Endothelial cell of umbilical vein (primary cell): ENCODE measurements around the gene MNAT1. TPM values are rescaled to one million over a fixed set of nuclear protein-coding genes. Genes with fewer than 3 reads are reported as not detected.

Source experiments
- BruUV-seq: library from RNA; stranded (reverse); fragments of 400-500 nt; replicated peaks from 2 replicates; lab custom pipeline; 2021; lab: Mats Ljungman, UMichigan
- CTCF ChIA-PET: fragments of 300-600, 350-600 bp; sonication (Branson Sonifier 250); formaldehyde crosslinking; loops from one replicate; lab custom pipeline; 2021; ENCODE audit warnings: antibody characterized with exemption, inconsistent platforms; lab: Charles Lee
- POLR2A ChIA-PET: fragments of 300-600, 350-600 bp; sonication (Branson Sonifier 250); formaldehyde crosslinking; loops from one replicate; lab custom pipeline; 2021; ENCODE audit warnings: antibody characterized with exemption, inconsistent platforms; lab: Charles Lee
- DNase-seq: peaks from one replicate; pipeline ENCODE4 v3.0.0-alpha.2; 2011; ENCODE audit warnings: low read depth, low spot score
- FAIRE-seq: peaks from 2 replicates; lab custom pipeline; 2011; peaks lifted over from hg19 to GRCh38; lab: Jason Lieb, UNC
- H2AFZ ChIP-seq: 2 replicates; pipeline ENCODE4 v1.6.0; 2012; ENCODE audit warnings: low read depth, low read length, control low read depth, inconsistent platforms
- H3K27ac ChIP-seq: 2 replicates; pipeline ENCODE4 v1.5.1; 2011; ENCODE audit warnings: low read depth, mild to moderate bottlenecking, control low read depth, low read length, moderate library complexity; ENCODE audit not compliant: insufficient read depth
- H3K27me3 ChIP-seq, 2 experiments: 2 replicates each; pipeline versions ENCODE4 v1.6.0 to v1.6.1; 2011; ENCODE audit warnings: low read length in 2 of 2, mixed read lengths in 1 of 2; ENCODE audit not compliant: control insufficient read depth in 2 of 2, insufficient read depth in 2 of 2
- H3K36me3 ChIP-seq, 2 experiments: 2 replicates in 1 of 2; 3 replicates in 1 of 2; pipeline ENCODE4 v1.5.1; 2011; ENCODE audit warnings: low read length in 2 of 2, mild to moderate bottlenecking in 1 of 2, moderate library complexity in 1 of 2; ENCODE audit not compliant: control insufficient read depth in 2 of 2, insufficient read depth in 2 of 2; ENCODE audit errors: extremely low read depth in 1 of 2
- H3K4me1 ChIP-seq: 3 replicates; pipeline ENCODE4 v1.5.1; 2011; ENCODE audit warnings: mild to moderate bottlenecking, low read length; ENCODE audit not compliant: control insufficient read depth, insufficient read depth; ENCODE audit errors: extremely low read depth
- H3K4me2 ChIP-seq: 2 replicates; pipeline ENCODE4 v1.6.1; 2011; ENCODE audit warnings: low read length, control low read depth, mixed read lengths; ENCODE audit not compliant: insufficient read depth
- H3K4me3 ChIP-seq, 3 experiments: fragments of 200-600 bp in 1 of 3; sonication (generic), shearing (Covaris generic) in 1 of 3; replicated peaks in 1 of 3; 2 replicates each; pipeline ENCODE4 v1.5.1; 2011 to 2016; ENCODE audit warnings: control low read depth in 3 of 3, low read length in 3 of 3, mild to moderate bottlenecking in 2 of 3, inconsistent platforms in 1 of 3, low read depth in 1 of 3, moderate library complexity in 1 of 3; ENCODE audit not compliant: insufficient read depth in 1 of 3
- H3K79me2 ChIP-seq: 2 replicates; pipeline ENCODE4 v1.6.0; 2012; ENCODE audit warnings: low read length, inconsistent platforms; ENCODE audit not compliant: control insufficient read depth, insufficient read depth
- H3K9ac ChIP-seq: replicated peaks from 2 replicates; pipeline ENCODE3; 2011; ENCODE audit warnings: low read length, control low read depth; ENCODE audit not compliant: insufficient read depth; ENCODE audit errors: extremely low read depth
- H3K9me1 ChIP-seq: replicated peaks from 3 replicates; pipeline ENCODE4 v1.6.0; 2011; ENCODE audit warnings: mild to moderate bottlenecking, low read length; ENCODE audit not compliant: control insufficient read depth, insufficient read depth; ENCODE audit errors: extremely low read depth
- H3K9me3 ChIP-seq: replicated peaks from 2 replicates; pipeline ENCODE4 v1.5.1; 2012; ENCODE audit warnings: low read length, inconsistent platforms; ENCODE audit not compliant: control insufficient read depth, insufficient read depth
- H4K20me1 ChIP-seq: replicated peaks from 2 replicates; pipeline ENCODE3; 2011; ENCODE audit warnings: mild to moderate bottlenecking, low read length; ENCODE audit not compliant: control insufficient read depth, insufficient read depth; ENCODE audit errors: extremely low read depth
- CTCF ChIP-seq, 2 donors: IDR thresholded peaks; 1 replicate in 1 of 2; 2 replicates in 1 of 2; pipeline ENCODE4 v1.5.1; 2011; ENCODE audit warnings: low read length in 2 of 2, mild to moderate bottlenecking in 2 of 2, moderate library complexity in 2 of 2, control low read depth in 1 of 2, inconsistent platforms in 1 of 2, low read depth in 1 of 2; ENCODE audit not compliant: insufficient read depth in 1 of 2; ENCODE audit errors: extremely low read depth in 1 of 2
- EZH2 ChIP-seq: IDR thresholded peaks from 2 replicates; pipeline ENCODE4 v1.6.1; 2012; ENCODE audit warnings: borderline replicate concordance, low read depth, mild to moderate bottlenecking, moderate library complexity, low read length, inconsistent platforms; ENCODE audit not compliant: severe bottlenecking
- FOS ChIP-seq: IDR thresholded peaks from 2 replicates; pipeline ENCODE4 v1.6.1; 2011; ENCODE audit warnings: mild to moderate bottlenecking, low read length, moderate library complexity, borderline replicate concordance; ENCODE audit not compliant: insufficient read depth
- JUN ChIP-seq: IDR thresholded peaks from 2 replicates; pipeline ENCODE4 v1.6.1; 2011; ENCODE audit warnings: borderline replicate concordance, low read depth; ENCODE audit not compliant: insufficient read length, insufficient read depth
- MYC ChIP-seq: IDR thresholded peaks from one replicate; pipeline ENCODE4 v1.6.1; 2011; ENCODE audit warnings: mild to moderate bottlenecking, low read depth, low read length
- POLR2A ChIP-seq: IDR thresholded peaks from 2 replicates; pipeline ENCODE4 v1.6.1; 2012; ENCODE audit warnings: low read depth, mild to moderate bottlenecking, control low read depth, low read length
- dilution Hi-C: fragments of 300-500 bp; cut with MboI; formaldehyde crosslinking; loops from one replicate; pipeline ENCODE4 v1.15.0; 2019; ENCODE audit warnings: low sequenced_read_pairs; ENCODE audit not compliant: extremely low pct_ligation_motif_present
- intact Hi-C: fragments of 100-400 bp; cut with micrococcal nuclease; formaldehyde crosslinking; loops from one replicate; pipeline ENCODE4 v1.10.0; 2022
- polyA plus RNA-seq, 4 experiments: library from polyadenylated mRNA; depleted of rRNA in 3 of 4; stranded (reverse) in 3 of 4; unstranded in 1 of 4; fragments of >200 nt; gene quantifications; 2 replicates each; pipeline versions ENCODE4 v1.2.1 to v1.2.3, GENCODE V29; 2011 to 2012; ENCODE audit warnings: missing spikeins in 1 of 4
- total RNA-seq: library from RNA; stranded (reverse); gene quantifications from 2 replicates; pipeline ENCODE4 v1.2.3, GENCODE V29; 2021

Gene MNAT1
- total and polyA plus RNA-seq, 2 donors (not counting 3 experiments of a cell fraction or from before 2014, with no cell fraction given): 35.7 to 55.7 TPM

- Histone ChIP-seq H3K9me1 (no peaks in the 10 kb centered on the region), H3K27ac (no peak overlapping the region), H4K20me1 (no peaks in the 10 kb centered on the region), H3K79me2 (peaks cover 59% of the 10 kb centered on the region), H3K9ac (no peak overlapping the region), H3K9me3 (no peaks in the 10 kb centered on the region), H3K27me3 (no peaks in the 10 kb centered on the region), H3K4me3 (no peak overlapping the region), H3K4me2 (no peak overlapping the region), H2AFZ (no peak overlapping the region), H3K4me1 (no peaks in the 10 kb centered on the region), H3K36me3 (no peaks in the 10 kb centered on the region)
- no peak for FAIRE-seq
- ChIA-PET CTCF (interaction anchor here (1.1 kb wide), 1 partner anchor 9 kb away, joined by 3 read pairs; no protein-coding TSS in a partner anchor), POLR2A (no interaction called here)
- TF ChIP-seq FOS: no peak
- dilution Hi-C loops (no loop called here), intact Hi-C loops (no loop called here)
- DNase-seq: no peak
- BruUV-seq: no TSS peak
Observed at GRCh38 chr14:60744566-60744965, 10.0 kb downstream of the MNAT1 start.

GRCh38 chr14:60753264-60754119 lies 18.9 kb downstream of the MNAT1 start:
- no peaks in the 10 kb centered on the region for H3K36me3 ChIP-seq
- intact Hi-C loops (no loop called here), dilution Hi-C loops (no loop called here)
- H3K27me3 ChIP-seq: no peaks in the 10 kb centered on the region
- no peaks in the 10 kb centered on the region for H3K9me3 ChIP-seq
- no peak for FAIRE-seq
- H3K9me1 ChIP-seq: no peaks in the 10 kb centered on the region
- CTCF ChIA-PET: interaction anchor here (1.1 kb wide), 2 partner anchors 8 to 10 kb away, joined by 3 to 4 read pairs; no protein-coding TSS in a partner anchor
- TF ChIP-seq POLR2A (no peak), JUN (no peak), CTCF (IDR thresholded peaks at IDR 0.05; ENCODE audit: extremely low read depth in 1 of 2, insufficient read depth in 1 of 2, low read depth in 1 of 2, low read length in 2 of 2) (no peak), EZH2 (no peak), MYC (no peak), FOS (no peak)
- H2AFZ ChIP-seq: no peak overlapping the region
- H3K79me2 ChIP-seq: peaks cover 40% of the 10 kb centered on the region
- peaks cover 2% of the 10 kb centered on the region for H4K20me1 ChIP-seq
- POLR2A ChIA-PET: no interaction called here
- DNase-seq: no peak
- no peak overlapping the region for H3K27ac ChIP-seq
- no peak overlapping the region for H3K4me3 ChIP-seq
- peaks cover 18% of the 10 kb centered on the region for H3K4me1 ChIP-seq
- no peak overlapping the region for H3K4me2 ChIP-seq
- no TSS peak for BruUV-seq
- H3K9ac ChIP-seq: no peak overlapping the region
